K562 (cell line): ENCODE data around the gene ZNF641. TPM values are rescaled to one million over a fixed set of nuclear protein-coding genes. Genes with fewer than 3 reads are reported as not detected.
A peak's percentile ranks its signal among the peaks of the same experiment; 100 is the strongest.

Experiments
- DACH1 ChIP-seq: fragments of 450-650 bp; IDR thresholded peaks from 2 replicates; pipeline ENCODE4 v1.6.1; 2018; ENCODE audit not compliant: partially characterized antibody
- KDM1A ChIP-seq, 2 experiments: fragments of 450-650 bp; IDR thresholded peaks; 2 replicates each; pipeline ENCODE4 v1.6.1; 2016; ENCODE audit warnings: mild to moderate bottlenecking in 2 of 2
- SMARCA4 ChIP-seq: fragments of 450-650 bp; IDR thresholded peaks from 2 replicates; pipeline ENCODE4 v1.6.1; 2016
- ZNF24 ChIP-seq: fragments of 450-650 bp; IDR thresholded peaks from 2 replicates; pipeline ENCODE4 v1.6.1; 2016
- polyA plus RNA-seq, 8 experiments: library from polyadenylated mRNA; depleted of rRNA in 4 of 8; stranded (reverse) in 5 of 8; unstranded in 3 of 8; fragments of >200 nt; fragmentation: Nextera tagmentation in 2 of 8; fragmentation: Illumina TruSeq in 1 of 8; extraction: Ambion mirVana in 2 of 8; extraction: Trizol in 1 of 8; gene quantifications; 2 replicates each; pipeline versions ENCODE4 v1.2.1 to v1.2.3, GENCODE V29; 2011 to 2014; ENCODE audit warnings: inconsistent platforms in 1 of 8, missing spikeins in 1 of 8
- total RNA-seq, 7 experiments: library from RNA; depleted of rRNA in 6 of 7; stranded (reverse); fragments of >200 nt in 6 of 7; fragmentation: Illumina TruSeq in 2 of 7; extraction: Trizol in 2 of 7; gene quantifications; 2 replicates each; pipeline versions ENCODE4 v1.2.1 to v1.2.3, GENCODE V29; 2011 to 2021; ENCODE audit warnings: low replicate concordance in 1 of 7
- TF ChIP-seq, protein P1 (sequence below): fragments of 450-650 bp; formaldehyde crosslinking; IDR thresholded peaks from 2 replicates; pipeline ENCODE4 v1.4.0; 2020; ENCODE audit warnings: mild to moderate bottlenecking, moderate library complexity
- TF ChIP-seq, protein P2 (sequence below): fragments of 250-450 bp; sonication (Bioruptor Pico); IDR thresholded peaks from 2 replicates; pipeline ENCODE4 v1.5.0; 2021; ENCODE audit warnings: mild to moderate bottlenecking, borderline replicate concordance
- TF ChIP-seq, protein P3 (sequence below): IDR thresholded peaks from 2 replicates; pipeline ENCODE4 v1.6.1; 2014; ENCODE audit warnings: antibody characterized with exemption
- TF ChIP-seq, protein P4 (sequence below): sonication (generic); formaldehyde crosslinking; IDR thresholded peaks from 2 replicates; pipeline ENCODE4 v1.5.0; 2020; ENCODE audit warnings: missing genetic modification reagents
- TF ChIP-seq, protein P5 (sequence below): fragments of 450-650 bp; IDR thresholded peaks from 2 replicates; pipeline ENCODE4 v1.6.1; 2016; ENCODE audit warnings: mild to moderate bottlenecking, moderate library complexity

The ZNF641 gene
- total and polyA plus RNA-seq, 9 of the 15 experiments (the other 6 are each of a cell fraction or from before 2014, with no cell fraction given): 2.5 to 15.6 (median 9.2) TPM

DNA sequence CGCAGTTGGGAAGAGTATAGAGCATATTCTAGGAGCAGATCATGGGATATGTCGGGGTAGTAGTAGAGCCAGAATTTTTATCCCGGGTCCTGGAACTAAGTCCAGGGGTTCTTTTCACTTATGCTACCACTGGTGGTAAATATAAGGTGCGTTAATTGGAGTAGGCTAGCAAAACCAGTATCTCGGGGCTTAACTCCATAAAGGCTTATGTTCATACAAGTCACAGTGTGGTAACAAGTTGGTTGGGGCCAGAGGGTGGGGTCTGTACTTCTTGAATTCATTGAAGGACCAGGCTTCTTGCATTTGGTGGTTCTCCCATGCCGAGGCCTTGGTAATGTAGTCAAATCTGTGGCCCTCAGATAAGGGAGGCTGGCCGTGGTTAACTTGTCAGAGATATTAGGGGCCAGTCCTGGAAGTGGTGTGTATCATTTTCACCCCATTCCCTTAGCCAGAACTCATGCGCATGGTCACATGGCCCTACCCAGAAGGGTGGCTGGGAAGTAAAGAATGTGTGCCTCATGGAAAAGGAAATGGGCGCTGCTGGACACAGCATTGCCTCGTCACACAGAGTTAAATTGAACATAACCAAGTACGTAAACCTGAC, 1.5 kb upstream of the ZNF641 start (continued):
- TF ChIP-seq, protein P1, sequence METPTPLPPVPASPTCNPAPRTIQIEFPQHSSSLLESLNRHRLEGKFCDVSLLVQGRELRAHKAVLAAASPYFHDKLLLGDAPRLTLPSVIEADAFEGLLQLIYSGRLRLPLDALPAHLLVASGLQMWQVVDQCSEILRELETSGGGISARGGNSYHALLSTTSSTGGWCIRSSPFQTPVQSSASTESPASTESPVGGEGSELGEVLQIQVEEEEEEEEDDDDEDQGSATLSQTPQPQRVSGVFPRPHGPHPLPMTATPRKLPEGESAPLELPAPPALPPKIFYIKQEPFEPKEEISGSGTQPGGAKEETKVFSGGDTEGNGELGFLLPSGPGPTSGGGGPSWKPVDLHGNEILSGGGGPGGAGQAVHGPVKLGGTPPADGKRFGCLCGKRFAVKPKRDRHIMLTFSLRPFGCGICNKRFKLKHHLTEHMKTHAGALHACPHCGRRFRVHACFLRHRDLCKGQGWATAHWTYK (CRISPR knock-in tag): peak; percentile 71
- TF ChIP-seq, protein P2, sequence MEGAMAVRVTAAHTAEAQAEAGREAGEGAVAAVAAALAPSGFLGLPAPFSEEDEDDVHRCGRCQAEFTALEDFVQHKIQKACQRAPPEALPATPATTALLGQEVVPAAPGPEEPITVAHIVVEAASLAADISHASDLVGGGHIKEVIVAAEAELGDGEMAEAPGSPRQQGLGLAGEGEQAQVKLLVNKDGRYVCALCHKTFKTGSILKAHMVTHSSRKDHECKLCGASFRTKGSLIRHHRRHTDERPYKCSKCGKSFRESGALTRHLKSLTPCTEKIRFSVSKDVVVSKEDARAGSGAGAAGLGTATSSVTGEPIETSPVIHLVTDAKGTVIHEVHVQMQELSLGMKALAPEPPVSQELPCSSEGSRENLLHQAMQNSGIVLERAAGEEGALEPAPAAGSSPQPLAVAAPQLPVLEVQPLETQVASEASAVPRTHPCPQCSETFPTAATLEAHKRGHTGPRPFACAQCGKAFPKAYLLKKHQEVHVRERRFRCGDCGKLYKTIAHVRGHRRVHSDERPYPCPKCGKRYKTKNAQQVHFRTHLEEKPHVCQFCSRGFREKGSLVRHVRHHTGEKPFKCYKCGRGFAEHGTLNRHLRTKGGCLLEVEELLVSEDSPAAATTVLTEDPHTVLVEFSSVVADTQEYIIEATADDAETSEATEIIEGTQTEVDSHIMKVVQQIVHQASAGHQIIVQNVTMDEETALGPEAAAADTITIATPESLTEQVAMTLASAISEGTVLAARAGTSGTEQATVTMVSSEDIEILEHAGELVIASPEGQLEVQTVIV (CRISPR knock-in tag): no peak
- peak; percentile 62; the same call in 1 of the 2 replicates for TF ChIP-seq SMARCA4
- TF ChIP-seq, protein P3, sequence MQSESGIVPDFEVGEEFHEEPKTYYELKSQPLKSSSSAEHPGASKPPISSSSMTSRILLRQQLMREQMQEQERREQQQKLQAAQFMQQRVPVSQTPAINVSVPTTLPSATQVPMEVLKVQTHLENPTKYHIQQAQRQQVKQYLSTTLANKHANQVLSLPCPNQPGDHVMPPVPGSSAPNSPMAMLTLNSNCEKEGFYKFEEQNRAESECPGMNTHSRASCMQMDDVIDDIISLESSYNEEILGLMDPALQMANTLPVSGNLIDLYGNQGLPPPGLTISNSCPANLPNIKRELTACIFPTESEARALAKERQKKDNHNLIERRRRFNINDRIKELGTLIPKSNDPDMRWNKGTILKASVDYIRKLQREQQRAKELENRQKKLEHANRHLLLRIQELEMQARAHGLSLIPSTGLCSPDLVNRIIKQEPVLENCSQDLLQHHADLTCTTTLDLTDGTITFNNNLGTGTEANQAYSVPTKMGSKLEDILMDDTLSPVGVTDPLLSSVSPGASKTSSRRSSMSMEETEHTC: peak; percentile 63
- TF ChIP-seq, protein P4, sequence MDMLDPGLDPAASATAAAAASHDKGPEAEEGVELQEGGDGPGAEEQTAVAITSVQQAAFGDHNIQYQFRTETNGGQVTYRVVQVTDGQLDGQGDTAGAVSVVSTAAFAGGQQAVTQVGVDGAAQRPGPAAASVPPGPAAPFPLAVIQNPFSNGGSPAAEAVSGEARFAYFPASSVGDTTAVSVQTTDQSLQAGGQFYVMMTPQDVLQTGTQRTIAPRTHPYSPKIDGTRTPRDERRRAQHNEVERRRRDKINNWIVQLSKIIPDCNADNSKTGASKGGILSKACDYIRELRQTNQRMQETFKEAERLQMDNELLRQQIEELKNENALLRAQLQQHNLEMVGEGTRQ (CRISPR knock-in tag): peak; percentile 88
- TF ChIP-seq, protein P5, sequence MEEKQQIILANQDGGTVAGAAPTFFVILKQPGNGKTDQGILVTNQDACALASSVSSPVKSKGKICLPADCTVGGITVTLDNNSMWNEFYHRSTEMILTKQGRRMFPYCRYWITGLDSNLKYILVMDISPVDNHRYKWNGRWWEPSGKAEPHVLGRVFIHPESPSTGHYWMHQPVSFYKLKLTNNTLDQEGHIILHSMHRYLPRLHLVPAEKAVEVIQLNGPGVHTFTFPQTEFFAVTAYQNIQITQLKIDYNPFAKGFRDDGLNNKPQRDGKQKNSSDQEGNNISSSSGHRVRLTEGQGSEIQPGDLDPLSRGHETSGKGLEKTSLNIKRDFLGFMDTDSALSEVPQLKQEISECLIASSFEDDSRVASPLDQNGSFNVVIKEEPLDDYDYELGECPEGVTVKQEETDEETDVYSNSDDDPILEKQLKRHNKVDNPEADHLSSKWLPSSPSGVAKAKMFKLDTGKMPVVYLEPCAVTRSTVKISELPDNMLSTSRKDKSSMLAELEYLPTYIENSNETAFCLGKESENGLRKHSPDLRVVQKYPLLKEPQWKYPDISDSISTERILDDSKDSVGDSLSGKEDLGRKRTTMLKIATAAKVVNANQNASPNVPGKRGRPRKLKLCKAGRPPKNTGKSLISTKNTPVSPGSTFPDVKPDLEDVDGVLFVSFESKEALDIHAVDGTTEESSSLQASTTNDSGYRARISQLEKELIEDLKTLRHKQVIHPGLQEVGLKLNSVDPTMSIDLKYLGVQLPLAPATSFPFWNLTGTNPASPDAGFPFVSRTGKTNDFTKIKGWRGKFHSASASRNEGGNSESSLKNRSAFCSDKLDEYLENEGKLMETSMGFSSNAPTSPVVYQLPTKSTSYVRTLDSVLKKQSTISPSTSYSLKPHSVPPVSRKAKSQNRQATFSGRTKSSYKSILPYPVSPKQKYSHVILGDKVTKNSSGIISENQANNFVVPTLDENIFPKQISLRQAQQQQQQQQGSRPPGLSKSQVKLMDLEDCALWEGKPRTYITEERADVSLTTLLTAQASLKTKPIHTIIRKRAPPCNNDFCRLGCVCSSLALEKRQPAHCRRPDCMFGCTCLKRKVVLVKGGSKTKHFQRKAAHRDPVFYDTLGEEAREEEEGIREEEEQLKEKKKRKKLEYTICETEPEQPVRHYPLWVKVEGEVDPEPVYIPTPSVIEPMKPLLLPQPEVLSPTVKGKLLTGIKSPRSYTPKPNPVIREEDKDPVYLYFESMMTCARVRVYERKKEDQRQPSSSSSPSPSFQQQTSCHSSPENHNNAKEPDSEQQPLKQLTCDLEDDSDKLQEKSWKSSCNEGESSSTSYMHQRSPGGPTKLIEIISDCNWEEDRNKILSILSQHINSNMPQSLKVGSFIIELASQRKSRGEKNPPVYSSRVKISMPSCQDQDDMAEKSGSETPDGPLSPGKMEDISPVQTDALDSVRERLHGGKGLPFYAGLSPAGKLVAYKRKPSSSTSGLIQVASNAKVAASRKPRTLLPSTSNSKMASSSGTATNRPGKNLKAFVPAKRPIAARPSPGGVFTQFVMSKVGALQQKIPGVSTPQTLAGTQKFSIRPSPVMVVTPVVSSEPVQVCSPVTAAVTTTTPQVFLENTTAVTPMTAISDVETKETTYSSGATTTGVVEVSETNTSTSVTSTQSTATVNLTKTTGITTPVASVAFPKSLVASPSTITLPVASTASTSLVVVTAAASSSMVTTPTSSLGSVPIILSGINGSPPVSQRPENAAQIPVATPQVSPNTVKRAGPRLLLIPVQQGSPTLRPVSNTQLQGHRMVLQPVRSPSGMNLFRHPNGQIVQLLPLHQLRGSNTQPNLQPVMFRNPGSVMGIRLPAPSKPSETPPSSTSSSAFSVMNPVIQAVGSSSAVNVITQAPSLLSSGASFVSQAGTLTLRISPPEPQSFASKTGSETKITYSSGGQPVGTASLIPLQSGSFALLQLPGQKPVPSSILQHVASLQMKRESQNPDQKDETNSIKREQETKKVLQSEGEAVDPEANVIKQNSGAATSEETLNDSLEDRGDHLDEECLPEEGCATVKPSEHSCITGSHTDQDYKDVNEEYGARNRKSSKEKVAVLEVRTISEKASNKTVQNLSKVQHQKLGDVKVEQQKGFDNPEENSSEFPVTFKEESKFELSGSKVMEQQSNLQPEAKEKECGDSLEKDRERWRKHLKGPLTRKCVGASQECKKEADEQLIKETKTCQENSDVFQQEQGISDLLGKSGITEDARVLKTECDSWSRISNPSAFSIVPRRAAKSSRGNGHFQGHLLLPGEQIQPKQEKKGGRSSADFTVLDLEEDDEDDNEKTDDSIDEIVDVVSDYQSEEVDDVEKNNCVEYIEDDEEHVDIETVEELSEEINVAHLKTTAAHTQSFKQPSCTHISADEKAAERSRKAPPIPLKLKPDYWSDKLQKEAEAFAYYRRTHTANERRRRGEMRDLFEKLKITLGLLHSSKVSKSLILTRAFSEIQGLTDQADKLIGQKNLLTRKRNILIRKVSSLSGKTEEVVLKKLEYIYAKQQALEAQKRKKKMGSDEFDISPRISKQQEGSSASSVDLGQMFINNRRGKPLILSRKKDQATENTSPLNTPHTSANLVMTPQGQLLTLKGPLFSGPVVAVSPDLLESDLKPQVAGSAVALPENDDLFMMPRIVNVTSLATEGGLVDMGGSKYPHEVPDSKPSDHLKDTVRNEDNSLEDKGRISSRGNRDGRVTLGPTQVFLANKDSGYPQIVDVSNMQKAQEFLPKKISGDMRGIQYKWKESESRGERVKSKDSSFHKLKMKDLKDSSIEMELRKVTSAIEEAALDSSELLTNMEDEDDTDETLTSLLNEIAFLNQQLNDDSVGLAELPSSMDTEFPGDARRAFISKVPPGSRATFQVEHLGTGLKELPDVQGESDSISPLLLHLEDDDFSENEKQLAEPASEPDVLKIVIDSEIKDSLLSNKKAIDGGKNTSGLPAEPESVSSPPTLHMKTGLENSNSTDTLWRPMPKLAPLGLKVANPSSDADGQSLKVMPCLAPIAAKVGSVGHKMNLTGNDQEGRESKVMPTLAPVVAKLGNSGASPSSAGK: peak; percentile 87
- peak; percentile 15 to 42; a peak in 1 of 4 replicates for TF ChIP-seq KDM1A (IDR thresholded peaks at IDR 0.05)
- 0 out of 2 replicates have a peak, but pooled peaks have one; percentile 44 for TF ChIP-seq ZNF24
- peak; percentile 40 for TF ChIP-seq DACH1
